HG03432 (cell line): Measurements from ENCODE around the gene PLTP.
"Not testable (repeated sequence)": the region's sequence is repeated elsewhere in the genome, so short reads cannot be mapped to it uniquely, and the experiment has no call there.

Experiments used
- ATAC-seq: cut with Tn5 transposase; IDR thresholded peaks from one replicate; pipeline ENCODE4 v1.9.1; 2021; ENCODE audit warnings: mild to moderate bottlenecking, moderate library complexity; ENCODE audit not compliant: unreplicated experiment

Gene PLTP

DNA sequence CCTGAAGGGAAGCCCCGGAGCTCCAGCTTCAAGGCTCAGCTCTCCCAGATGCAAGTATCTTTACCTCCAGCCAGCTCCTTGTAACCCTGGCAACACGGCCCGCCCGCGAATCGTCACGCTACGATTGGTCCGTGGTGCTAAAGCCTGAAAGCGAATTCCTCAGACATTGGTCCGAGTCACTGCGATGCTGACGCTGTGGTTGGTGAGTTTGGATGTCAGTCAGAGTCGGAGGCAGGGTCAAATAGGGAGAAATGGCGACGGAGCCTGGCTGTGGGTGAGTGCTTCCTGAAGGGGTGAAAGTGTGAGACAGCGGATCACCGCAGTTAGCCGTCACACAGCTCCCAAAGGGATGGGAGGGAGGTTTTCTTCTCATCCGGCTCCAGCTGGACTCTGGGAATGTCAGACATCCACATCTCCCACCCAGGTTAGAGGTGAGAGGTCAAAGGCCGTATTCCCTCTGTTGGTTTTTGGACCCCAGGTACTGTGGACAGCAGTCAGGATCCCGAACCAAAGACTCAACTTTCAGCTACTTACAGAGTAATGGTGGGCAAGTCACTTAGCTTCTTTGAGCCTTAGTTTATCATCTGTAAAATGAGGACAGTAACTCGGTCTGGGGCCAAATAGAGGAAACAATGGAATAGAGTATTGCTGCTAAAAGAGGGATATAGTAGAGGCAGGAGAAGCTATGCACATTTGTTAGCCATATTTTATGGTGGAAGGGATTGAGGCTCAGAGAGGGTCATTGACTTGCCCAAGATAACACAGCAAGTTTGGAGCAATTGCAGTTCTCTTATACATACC is 30.8 kb downstream of the PLTP start, which contains the start of gene ZSWIM1:
TSS of gene ZSWIM1 (plus strand) at position 240 of the 801 bp plus-strand sequence. CDS start 1,366 bp downstream, outside the sequence.
- ATAC-seq, result peak; percentile 92

GRCh38 chr20:45878076-45878761 is 33.7 kb downstream of the PLTP start:
- ATAC-seq, result no peak

DNA sequence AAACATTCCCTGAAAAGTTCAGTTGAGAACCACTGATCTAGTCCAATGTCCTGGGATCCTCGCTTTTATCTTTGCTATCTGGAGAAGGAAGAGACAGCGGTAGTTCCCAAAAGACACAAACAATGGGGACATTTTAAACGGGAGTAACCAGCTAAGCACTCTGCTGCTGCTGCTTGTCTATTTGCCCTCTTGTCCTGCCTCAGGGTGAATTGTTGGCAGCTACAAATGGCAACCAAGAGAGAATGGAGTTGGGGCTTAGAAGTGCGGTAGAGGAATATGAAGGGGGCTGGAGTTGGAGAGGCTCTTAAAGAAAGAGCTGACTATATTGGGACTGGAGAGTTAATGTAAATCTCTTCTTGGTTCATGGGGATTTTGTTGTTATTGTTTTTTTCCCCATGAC is 37.4 kb downstream of the PLTP start:
- ATAC-seq, result no peak

DNA sequence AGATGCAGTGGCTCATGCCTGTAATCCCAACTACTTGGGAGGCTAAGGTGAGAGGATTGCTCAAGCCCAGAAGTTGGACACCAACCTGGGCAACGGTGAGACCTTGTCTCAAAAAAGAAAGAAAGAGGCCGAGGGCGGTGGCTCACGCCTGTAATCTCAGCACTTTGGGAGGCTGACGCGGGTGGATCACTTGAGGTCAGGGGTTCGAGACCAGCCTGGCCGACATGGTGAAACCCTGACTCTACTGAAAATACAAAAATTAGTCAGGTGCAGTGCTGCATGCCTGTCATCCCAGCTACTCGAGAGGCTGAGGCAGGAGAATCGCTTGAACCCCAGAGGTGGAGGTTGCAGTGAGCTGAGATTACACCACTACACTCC is 37.9 kb downstream of the PLTP start:
- ATAC-seq, result not testable (repeated sequence)

GRCh38 chr20:45873409-45874103 is 38.4 kb downstream of the PLTP start:
- no peak for ATAC-seq

- ATAC-seq, result no peak
Observed at GRCh38 chr20:45872626-45873025, 39.3 kb downstream of the PLTP start.

GRCh38 chr20:45867819-45868176 is 44.2 kb downstream of the PLTP start:
- no peak for ATAC-seq

DNA sequence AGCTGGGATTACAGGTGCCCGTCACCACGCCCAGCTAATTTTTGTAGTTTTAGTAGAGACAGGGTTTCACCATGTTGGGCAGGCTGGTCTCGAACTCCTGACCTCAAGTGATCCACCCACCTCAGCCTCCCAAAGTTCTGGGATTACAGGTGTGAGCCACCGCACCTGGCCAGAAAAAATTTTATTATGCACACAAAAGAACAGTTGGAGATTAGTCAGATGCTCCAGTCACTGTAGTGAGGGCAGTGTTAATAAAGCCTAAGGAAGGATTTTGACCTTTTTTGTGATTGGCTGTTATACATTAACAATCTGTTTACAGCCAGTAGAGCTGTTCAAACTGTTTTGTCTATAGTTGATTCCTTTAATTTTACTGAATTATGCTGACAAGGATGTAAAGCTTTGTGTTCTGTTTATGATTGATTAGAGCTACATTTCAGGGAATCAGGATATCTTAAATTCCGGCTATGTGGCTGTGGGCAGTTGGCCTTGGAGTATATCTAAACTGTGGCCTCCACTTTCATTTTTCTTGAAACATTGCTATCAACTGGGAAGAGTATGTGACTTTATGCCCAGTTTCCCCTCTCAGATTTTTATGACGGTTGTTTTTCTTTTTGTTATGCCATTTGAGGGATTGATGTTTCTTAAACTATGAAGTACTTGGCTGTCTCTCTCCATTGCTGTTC is 44.7 kb downstream of the PLTP start:
- no peak for ATAC-seq

GRCh38 chr20:45866454-45866853 is 45.5 kb downstream of the PLTP start:
- ATAC-seq, result no peak

DNA sequence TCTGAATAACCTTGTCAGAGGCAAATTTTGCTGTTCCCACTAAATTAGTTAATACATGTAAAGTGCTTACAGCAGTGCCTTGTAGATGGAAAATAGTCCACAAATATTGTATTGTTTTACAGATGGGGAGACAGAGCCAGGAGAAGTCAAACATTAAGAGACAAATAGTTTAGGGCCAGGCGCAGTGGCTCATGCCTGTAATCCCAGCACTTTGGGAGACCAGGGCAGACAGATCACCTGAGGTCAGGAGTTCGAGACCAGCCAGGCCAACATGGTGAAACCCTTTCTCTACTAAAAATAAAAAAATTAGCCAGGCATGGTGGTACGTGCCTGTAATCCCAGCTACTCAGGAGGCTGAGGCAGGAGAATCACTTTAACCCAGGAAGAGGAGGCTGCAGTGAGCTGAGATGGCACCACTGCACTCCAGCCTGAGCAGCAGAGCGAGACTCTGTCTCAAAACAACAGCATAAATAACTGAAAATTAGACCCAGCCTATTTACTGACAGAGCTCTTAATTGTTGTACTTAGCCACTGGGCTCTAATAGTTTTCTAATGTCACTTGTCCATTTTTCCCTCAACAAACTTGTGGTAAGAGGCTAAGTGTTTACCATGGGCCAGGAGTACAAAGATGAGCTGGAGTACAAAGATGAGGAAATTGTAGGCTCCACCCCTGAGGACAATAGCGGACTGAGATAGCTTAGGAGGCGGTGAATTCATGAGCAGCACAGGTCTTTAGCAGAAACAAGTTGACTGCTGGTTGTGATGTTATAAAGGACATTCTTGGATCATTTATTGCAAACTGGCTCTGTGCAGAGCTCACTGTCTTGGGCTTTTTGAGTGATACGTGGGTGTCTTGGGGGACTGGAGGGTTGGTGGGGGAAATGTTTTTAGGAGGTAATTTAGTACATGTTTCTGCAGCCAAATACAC is 48.1 kb downstream of the PLTP start:
- ATAC-seq, result no peak

DNA sequence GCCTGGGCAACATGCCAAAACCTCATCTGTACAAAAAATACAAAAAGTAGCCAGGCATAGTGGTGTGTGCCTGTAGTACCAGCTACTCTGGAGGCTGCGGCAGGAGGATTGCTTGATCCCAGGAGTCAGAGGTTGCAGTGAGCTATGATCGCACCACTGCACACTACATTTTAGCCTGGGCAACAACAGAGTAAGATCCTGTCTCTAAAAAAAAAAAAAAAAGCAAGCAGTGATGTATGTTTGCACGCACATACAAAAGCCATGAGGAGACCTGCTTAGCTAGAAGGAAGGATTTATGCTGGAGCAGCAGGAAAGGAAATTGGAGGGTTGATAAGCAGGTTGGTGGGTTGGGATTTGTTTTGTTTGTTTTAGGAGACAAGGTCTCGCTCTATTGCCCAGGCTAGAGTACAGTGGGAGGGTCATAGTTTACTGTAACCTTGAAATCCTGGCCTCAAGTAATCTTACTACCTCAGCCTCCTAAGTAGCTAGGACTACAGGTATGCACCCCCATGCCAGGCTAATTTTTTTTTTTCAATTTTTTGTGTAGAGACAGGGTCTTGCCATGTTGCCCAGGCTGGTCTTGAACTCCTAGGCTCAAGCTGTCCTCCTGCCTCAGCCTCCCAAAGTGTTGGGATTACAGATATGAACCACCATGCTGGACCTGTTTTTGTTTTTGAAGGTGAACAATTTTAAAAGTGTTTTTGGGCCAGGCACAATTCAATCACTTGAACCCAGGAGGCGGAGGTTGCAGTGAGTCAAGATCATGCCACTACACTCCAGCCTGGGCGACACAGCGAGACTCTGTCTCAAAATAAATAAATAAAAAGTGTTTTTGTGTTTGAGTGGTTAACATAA is 50.5 kb downstream of the PLTP start:
- no peak for ATAC-seq

GRCh38 chr20:45860560-45861220 is 51.3 kb downstream of the PLTP start:
- ATAC-seq, result no peak

GRCh38 chr20:45859916-45860315 is 52.0 kb downstream of the PLTP start:
- no peak for ATAC-seq

GRCh38 chr20:45857882-45858216 is 54.1 kb downstream of the PLTP start:
- peak; percentile 28 for ATAC-seq

- ATAC-seq, result peak; percentile 91
Observed at GRCh38 chr20:45857114-45857881, 54.7 kb downstream of the PLTP start, which contains the start of the genes ACOT8 and ZSWIM3. Gene ACOT8, minus strand, starts transcription at chr20:45857392. Its CDS starts 77 bp downstream, at chr20:45857315. Gene ZSWIM3, plus strand, starts transcription at chr20:45857614. Its CDS starts 212 bp downstream, at chr20:45857826.

DNA sequence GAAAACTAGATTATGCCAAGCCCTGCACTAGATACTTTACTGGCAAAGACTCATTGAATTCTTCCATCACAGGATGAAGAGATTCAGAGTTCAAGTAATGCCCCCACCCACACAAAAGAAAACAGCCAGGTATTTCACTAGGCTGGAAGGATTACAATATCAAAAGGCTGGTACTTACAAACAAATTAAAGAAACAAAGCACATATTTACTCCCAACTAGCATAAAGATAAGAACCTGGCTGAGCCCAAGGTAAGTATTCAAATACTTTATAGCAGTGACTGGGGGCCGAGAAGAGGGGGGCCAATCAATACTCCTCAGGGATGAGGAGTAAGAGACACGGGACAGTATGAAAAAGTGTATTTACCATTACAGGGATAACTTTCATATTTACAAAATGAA is 58.5 kb downstream of the PLTP start:
- no peak for ATAC-seq

DNA sequence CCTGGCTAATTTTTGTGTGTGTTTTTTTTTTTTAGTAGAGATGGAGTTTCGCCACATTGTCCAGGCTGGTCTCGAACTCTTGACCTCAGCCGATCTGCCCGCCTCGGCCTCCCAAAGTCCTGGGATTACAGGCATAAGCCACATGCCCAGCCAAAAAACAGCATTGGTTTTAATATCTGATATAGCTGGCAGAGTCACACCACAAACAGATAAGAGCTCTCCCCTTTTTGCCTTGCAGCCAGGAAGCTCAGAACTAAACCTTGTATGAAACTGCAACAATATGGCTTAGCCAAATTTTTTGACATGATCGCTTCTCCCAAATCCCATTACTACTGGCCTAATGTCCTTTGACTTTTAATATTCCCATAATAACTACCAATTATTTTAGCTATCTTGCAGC is 59.6 kb downstream of the PLTP start:
- no peak for ATAC-seq

DNA sequence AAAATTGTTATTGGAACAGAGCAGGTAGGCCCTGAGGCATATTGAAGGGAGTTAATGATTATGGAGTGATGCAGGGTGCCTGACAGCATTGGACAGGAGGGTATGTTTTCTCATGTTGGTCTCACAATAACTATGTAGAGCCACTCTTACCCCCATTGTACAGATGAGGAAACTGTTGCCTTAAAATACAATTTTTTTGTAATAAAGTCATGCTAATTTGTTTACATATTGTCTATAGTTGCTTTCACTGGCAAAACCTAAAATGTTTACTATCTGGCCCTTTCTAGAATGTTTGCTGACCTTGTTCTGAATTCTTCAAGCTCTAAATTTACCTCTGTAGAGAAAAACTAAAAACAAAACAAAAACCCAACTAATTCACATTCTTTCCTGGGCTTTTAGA is 60.5 kb downstream of the PLTP start:
- no peak for ATAC-seq
